A549 (cell line): Measurements from ENCODE around the gene MAML3. TPM values are rescaled to one million over a fixed set of nuclear protein-coding genes. Genes with fewer than 3 reads are reported as not detected.

Source experiments
- ATAC-seq, 2 experiments: fragments of 200-7000 bp in 1 of 2; fragments of >200 bp in 1 of 2; cut with Nextera tagmentation in 1 of 2; cut with Tn5 transposase in 1 of 2; 3 replicates each; pipeline versions ENCODE4 v1.8.0 to v1.9.1; 2018 to 2020; ENCODE audit warnings: mild to moderate bottlenecking in 1 of 2, moderate library complexity in 1 of 2
- CTCF ChIA-PET: fragments of 300-600 bp; sonication (Branson Sonifier 250); formaldehyde crosslinking; extraction: SDS; loops from one replicate; lab custom pipeline; 2021; ENCODE audit warnings: antibody characterized with exemption, inconsistent platforms; lab: Yijun Ruan, JAX
- POLR2A ChIA-PET: fragments of 350-600 bp; formaldehyde crosslinking; extraction: SDS; loops from one replicate; lab custom pipeline; 2021; ENCODE audit warnings: antibody characterized with exemption, inconsistent platforms; lab: Yijun Ruan, JAX
- DNase-seq, 2 experiments: peaks; one replicate each; pipeline versions ENCODE4 v3.0.0 to v3.0.0-alpha.2; 2011 to 2016; ENCODE audit warnings: low read depth in 1 of 2, low spot score in 1 of 2
- FAIRE-seq: peaks from 2 replicates; lab custom pipeline; 2011; peaks lifted over from hg19 to GRCh38; lab: Jason Lieb, UNC
- H3K27ac ChIP-seq, 2 experiments: fragments of >200 bp; sonication (Bioruptor Twin); formaldehyde crosslinking; 3 replicates each; pipeline ENCODE4 v1.5.1; 2016 to 2017
- H3K4me1 ChIP-seq: fragments of >200 bp; sonication (Bioruptor Twin); formaldehyde crosslinking; 3 replicates; pipeline ENCODE4 v1.6.1; 2016
- H3K4me2 ChIP-seq: fragments of >200 bp; sonication (Bioruptor Twin); formaldehyde crosslinking; 3 replicates; pipeline ENCODE4 v1.6.1; 2016
- H3K4me3 ChIP-seq: fragments of >200 bp; sonication (Bioruptor Twin); formaldehyde crosslinking; 3 replicates; pipeline ENCODE4 v1.5.1; 2016
- H3K9me3 ChIP-seq: fragments of >200 bp; sonication (Bioruptor Twin); formaldehyde crosslinking; 3 replicates; pipeline ENCODE4 v1.6.1; 2016
- ATOH8 ChIP-seq: fragments of 250-450 bp; sonication (Bioruptor Pico); IDR thresholded peaks from 2 replicates; pipeline ENCODE4 v1.5.0; 2020; ENCODE audit warnings: low read depth, mild to moderate bottlenecking, moderate library complexity
- CEBPB ChIP-seq, 2 experiments: fragments of >200 bp in 1 of 2; sonication (Bioruptor Twin) in 1 of 2; formaldehyde crosslinking in 1 of 2; IDR thresholded peaks; 2 replicates each; pipeline ENCODE4 v1.6.1; 2012 to 2016
- CTCF ChIP-seq: fragments of >200 bp; sonication (Bioruptor Twin); formaldehyde crosslinking; IDR thresholded peaks from 3 replicates; pipeline ENCODE4 v1.5.1; 2016
- FOSB ChIP-seq: fragments of 250-450 bp; sonication (Bioruptor Pico); IDR thresholded peaks from 2 replicates; pipeline ENCODE4 v1.5.0; 2020; ENCODE audit warnings: mild to moderate bottlenecking, moderate library complexity
- GATA3 ChIP-seq: IDR thresholded peaks from 2 replicates; pipeline ENCODE4 v1.6.1; 2012; ENCODE audit warnings: borderline replicate concordance
- HES2 ChIP-seq: fragments of >200 bp; sonication (Bioruptor Twin); formaldehyde crosslinking; IDR thresholded peaks from 2 replicates; pipeline ENCODE4 v1.6.1; 2016
- HMGXB4 ChIP-seq: fragments of 250-450 bp; sonication (Bioruptor Pico); IDR thresholded peaks from 2 replicates; pipeline ENCODE4 v1.5.0; 2021; ENCODE audit warnings: mild to moderate bottlenecking, moderate library complexity, borderline replicate concordance
- HOXB5 ChIP-seq: fragments of 250-450 bp; sonication (Bioruptor Pico); IDR thresholded peaks from 2 replicates; pipeline ENCODE4 v1.5.0; 2020; ENCODE audit warnings: mild to moderate bottlenecking, moderate library complexity
- JUNB ChIP-seq: fragments of >200 bp; sonication (Bioruptor Twin); formaldehyde crosslinking; IDR thresholded peaks from 2 replicates; pipeline ENCODE4 v1.6.1; 2016
- KDM1A ChIP-seq: fragments of 200-600 bp; sonication (generic); IDR thresholded peaks from 2 replicates; pipeline ENCODE4 v1.6.1; 2016; ENCODE audit warnings: low read depth, mild to moderate bottlenecking
- MAFK ChIP-seq: fragments of 450-650 bp; IDR thresholded peaks from 2 replicates; pipeline ENCODE4 v1.6.1; 2014; ENCODE audit not compliant: partially characterized antibody
- NFE2L2 ChIP-seq: fragments of 150-350 bp; conservative IDR thresholded peaks from 2 replicates; pipeline ENCODE4 v1.6.1; 2014; ENCODE audit warnings: low read length
- POLR2AphosphoS2 ChIP-seq: conservative IDR thresholded peaks from 2 replicates; pipeline ENCODE4 v1.6.1; 2012; ENCODE audit warnings: low read length, improper control_type of control experiment, inconsistent platforms
- RAD21 ChIP-seq, 2 experiments: fragments of >200 bp in 1 of 2; sonication (Bioruptor Twin) in 1 of 2; formaldehyde crosslinking in 1 of 2; IDR thresholded peaks in 1 of 2; conservative IDR thresholded peaks in 1 of 2; 2 replicates in 1 of 2; 3 replicates in 1 of 2; pipeline ENCODE4 v1.6.1; 2012 to 2018; ENCODE audit warnings: inconsistent platforms in 1 of 2
- RCOR1 ChIP-seq: fragments of 150-350 bp; IDR thresholded peaks from 2 replicates; pipeline ENCODE4 v1.6.1; 2014; ENCODE audit warnings: antibody characterized with exemption, low read length, low read depth
- RNF2 ChIP-seq: fragments of 200-600 bp; sonication (generic); IDR thresholded peaks from 2 replicates; pipeline ENCODE4 v1.6.1; 2016; ENCODE audit warnings: low read depth, mild to moderate bottlenecking, antibody characterized with exemption, moderate library complexity, borderline replicate concordance
- SREBF2 ChIP-seq: fragments of 450-650 bp; IDR thresholded peaks from 2 replicates; pipeline ENCODE4 v1.6.1; 2014; ENCODE audit warnings: mild to moderate bottlenecking, moderate library complexity
- TFCP2L1 ChIP-seq: fragments of 250-450 bp; sonication (Bioruptor Pico); IDR thresholded peaks from 2 replicates; pipeline ENCODE4 v1.5.0; 2021; ENCODE audit warnings: mild to moderate bottlenecking
- TP53 ChIP-seq: fragments of 250-450 bp; sonication (Bioruptor Pico); IDR thresholded peaks from 2 replicates; pipeline ENCODE4 v1.5.0; 2021; ENCODE audit warnings: mild to moderate bottlenecking, moderate library complexity
- USF2 ChIP-seq: fragments of 450-650 bp; IDR thresholded peaks from 2 replicates; pipeline ENCODE4 v1.6.1; 2014; ENCODE audit warnings: antibody characterized with exemption
- ZC3H11A ChIP-seq: fragments of 450-650 bp; IDR thresholded peaks from 2 replicates; pipeline ENCODE4 v1.6.1; 2014; ENCODE audit warnings: antibody characterized with exemption, mild to moderate bottlenecking
- ZNF302 ChIP-seq: fragments of 250-450 bp; sonication (Bioruptor Pico); IDR thresholded peaks from 2 replicates; pipeline ENCODE4 v1.9.0; 2021; ENCODE audit warnings: inconsistent platforms, mild to moderate bottlenecking, moderate library complexity
- WGBS: methylation state at CpG from one replicate; pipeline ENCODE4 v1.1.6; 2017; ENCODE audit errors: missing lambda C conversion rate; 5-methylcytosine and 5-hydroxymethylcytosine counted together
- polyA plus RNA-seq, 4 experiments: library from polyadenylated mRNA; depleted of rRNA in 3 of 4; stranded (reverse); fragments of >200 nt; fragmentation: RNase III in 1 of 4; extraction: RNeasy Plus Mini Kit Qiagen cat#74134 plus additional on column Dnase treatment in 1 of 4; gene quantifications; 2 replicates in 3 of 4; 3 replicates in 1 of 4; pipeline ENCODE4 v1.2.3, GENCODE V29; 2011 to 2017

Gene MAML3
- polyA plus RNA-seq, 2 of the 4 experiments (the other 2 are of a cell fraction) = 9.0 to 22.2 TPM

- TF ChIP-seq HMGXB4 = no peak
- no peak for TF ChIP-seq RAD21 (conservative IDR thresholded peaks at IDR 0.05 in 1 of 2, IDR thresholded peaks at IDR 0.05 in 1 of 2)
- TF ChIP-seq USF2 = no peak
- TF ChIP-seq SREBF2 = no peak
- TF ChIP-seq RCOR1 = no peak
These were observed 229.2 kb downstream of the MAML3 start (continued) for GRCh38 chr4:139924782-139925181.

GRCh38 chr4:139922406-139923024 lies 231.5 kb downstream of the MAML3 start:
- DNase-seq (no peak), FAIRE-seq (no peak), ATAC-seq (peak in 1 of 2 experiments; percentile 42; a peak in 3 of 6 replicates)
- Histone ChIP-seq H3K27ac (peak overlapping the region in 1 of 2 experiments; percentile 71; a peak in 3 of 6 replicates), H3K9me3 (no peaks in the 10 kb centered on the region), H3K4me2 (peak overlapping the region; percentile 55), H3K4me1 (peaks cover 68% of the 10 kb centered on the region), H3K4me3 (no peak overlapping the region)
- ChIA-PET CTCF (interaction anchor here (0.8 kb wide), 1 partner anchor 14 kb away, joined by 3 read pairs; no protein-coding TSS in a partner anchor), POLR2A (no interaction called here)
- TF ChIP-seq ZNF302 (CRISPR knock-in tag) (no peak), POLR2AphosphoS2 (no peak), CEBPB (IDR thresholded peaks at IDR 0.05) (no peak), GATA3 (no peak), MAFK (no peak), ATOH8 (CRISPR knock-in tag) (no peak), ZC3H11A (no peak), FOSB (CRISPR knock-in tag) (no peak), RNF2 (no peak), HOXB5 (no peak), NFE2L2 (no peak), RCOR1 (no peak), HES2 (no peak), JUNB (no peak), TFCP2L1 (no peak), TP53 (CRISPR knock-in tag) (no peak), CTCF (no peak), KDM1A (no peak)
- 80% methylated on average over 6 of the region's 6 CpGs for WGBS
